ENCODE results near the gene WDR90.

GRCh38 chr16:626787-627453, 22.2 kb upstream of the WDR90 start:
- TF ChIP-seq CTCF (conservative IDR thresholded peaks at IDR 0.05; ENCODE audit: low read length) = no peak
- TF ChIP-seq EZH2phosphoT487 (IDR thresholded peaks at IDR 0.05; ENCODE audit: borderline replicate concordance) = no peak
